22Rv1 (cell line): ENCODE measurements around the gene CERK.

ENCODE experiments used
- H3K27ac ChIP-seq: fragments of 450-650 bp; 2 replicates; pipeline ENCODE4 v1.5.1; 2017
- CTCF ChIP-seq: fragments of 450-650 bp; IDR thresholded peaks from 2 replicates; pipeline ENCODE4 v1.5.1; 2017; ENCODE audit warnings: mild to moderate bottlenecking
- ZFX ChIP-seq: fragments of 450-650 bp; IDR thresholded peaks from 2 replicates; pipeline ENCODE4 v1.6.1; 2017; ENCODE audit warnings: antibody characterized with exemption, borderline replicate concordance

The CERK gene

GRCh38 chr22:46748206-46748907 lies 10.3 kb upstream of the CERK start:
- no peak for TF ChIP-seq ZFX
- no peak for TF ChIP-seq CTCF
- H3K27ac ChIP-seq, result no peak overlapping the region

DNA sequence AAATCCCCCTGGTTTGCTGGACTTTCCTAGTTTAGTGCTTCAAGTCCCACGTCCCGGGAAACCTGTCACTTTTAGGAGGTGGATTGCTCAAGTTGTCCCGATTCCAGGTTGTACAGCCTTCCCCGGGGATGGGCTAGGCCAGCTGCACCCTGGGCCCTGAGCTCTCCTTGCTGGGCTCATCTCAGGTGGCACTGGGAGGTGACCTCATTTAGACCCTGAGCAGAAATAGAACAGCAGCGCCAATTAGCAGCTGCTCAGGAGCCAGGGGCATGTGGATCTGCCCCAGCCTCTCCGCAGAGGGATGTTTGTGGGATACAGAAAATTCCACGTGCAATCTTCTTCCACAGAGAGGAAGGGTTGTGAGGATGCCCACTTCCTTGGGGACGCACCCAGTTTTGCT lies 9.6 kb upstream of the CERK start:
- no peak overlapping the region for H3K27ac ChIP-seq
- TF ChIP-seq ZFX, result no peak
- TF ChIP-seq CTCF, result no peak

DNA sequence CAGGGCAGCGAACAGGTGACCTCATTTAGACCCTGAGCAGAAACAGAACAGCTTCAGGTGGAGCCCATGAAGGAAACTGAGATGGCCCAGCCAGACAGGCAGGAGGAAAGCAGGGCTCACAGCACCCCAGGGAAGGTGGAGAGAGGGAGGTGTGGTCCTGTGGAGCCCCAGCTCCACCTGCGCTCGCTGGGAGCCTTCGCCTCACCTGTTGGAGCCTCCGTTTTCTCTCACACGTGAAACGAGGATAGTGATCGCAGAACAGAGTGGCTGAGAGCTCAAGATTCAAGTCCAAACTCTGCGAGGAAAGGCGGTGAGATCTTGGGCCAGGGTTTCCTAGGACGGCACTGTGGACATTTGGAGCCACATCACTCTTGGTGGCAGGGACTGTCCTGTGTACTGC lies 8.6 kb upstream of the CERK start:
- TF ChIP-seq ZFX (no peak), CTCF (no peak)
- H3K27ac ChIP-seq, result no peak overlapping the region

- H3K27ac ChIP-seq, result no peak overlapping the region
- TF ChIP-seq CTCF, result no peak
- no peak for TF ChIP-seq ZFX
Measured at GRCh38 chr22:46746192-46746591, 8.1 kb upstream of the CERK start.

GRCh38 chr22:46744581-46744980 lies 6.5 kb upstream of the CERK start:
- H3K27ac ChIP-seq, result no peak overlapping the region
- TF ChIP-seq ZFX, result no peak
- no peak for TF ChIP-seq CTCF

DNA sequence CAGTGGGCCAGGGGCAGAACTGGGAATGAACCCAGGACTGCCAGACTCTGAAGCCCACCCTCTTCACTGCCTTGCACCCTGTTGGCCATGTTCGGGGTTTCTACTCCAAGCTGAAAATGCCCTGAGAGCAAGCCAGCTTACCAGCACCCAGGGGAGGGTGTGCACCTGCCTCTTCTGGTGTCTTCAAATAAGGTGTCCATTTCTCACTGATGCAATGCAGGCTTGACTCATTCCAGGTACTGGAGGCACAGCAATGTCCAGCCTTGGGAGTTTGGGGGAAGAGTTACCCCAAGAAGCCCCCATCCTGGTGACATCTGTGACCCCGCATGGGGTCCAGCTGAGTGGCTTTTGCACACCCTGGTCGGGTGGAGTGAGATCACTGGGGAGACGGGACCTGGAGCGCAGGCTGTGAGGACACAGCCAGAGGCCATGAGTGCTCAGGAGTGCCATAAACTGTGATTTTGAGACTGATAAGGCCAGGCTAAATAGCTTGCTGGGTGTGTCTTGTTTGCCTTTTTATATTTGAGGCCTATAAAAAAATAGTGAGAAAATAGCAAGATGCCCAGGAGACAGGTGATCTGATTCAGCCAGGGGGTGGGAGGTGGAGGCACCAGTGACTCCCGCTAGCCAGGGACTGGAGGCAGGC lies 4.6 kb upstream of the CERK start:
- TF ChIP-seq CTCF (no peak), ZFX (no peak)
- peak overlapping the region; percentile 64 for H3K27ac ChIP-seq

DNA sequence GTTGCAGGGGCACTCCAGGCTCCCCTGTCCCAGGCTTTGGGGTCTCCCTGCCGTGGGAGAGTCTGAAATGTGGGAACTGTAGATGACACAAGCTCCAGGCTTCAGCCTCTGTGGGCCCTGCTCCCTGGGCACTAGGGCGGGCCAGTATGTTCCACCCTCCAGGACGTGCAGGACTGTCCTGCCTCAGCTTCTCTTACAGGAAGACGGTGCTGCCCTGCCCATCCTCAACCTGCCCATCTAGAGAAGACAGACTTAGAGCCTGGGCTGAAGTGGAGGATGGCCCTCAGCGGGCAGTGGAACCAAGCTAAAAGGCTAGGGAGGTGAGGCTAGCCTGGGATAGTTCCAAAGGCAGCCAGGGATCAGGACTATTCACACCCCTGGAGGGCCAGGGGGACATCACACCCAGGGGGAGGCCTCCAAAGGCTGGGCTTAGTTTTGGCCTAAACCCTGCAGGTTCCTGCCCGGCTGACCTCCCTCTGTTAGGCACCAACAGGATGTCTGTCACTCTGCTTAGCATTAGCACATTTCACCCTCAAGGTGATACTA lies 4.0 kb upstream of the CERK start:
- H3K27ac ChIP-seq, result peak overlapping the region; percentile 64

More for the DNA sequence above, 4.0 kb upstream of the CERK start:
- no peak for TF ChIP-seq ZFX
- TF ChIP-seq CTCF, result no peak
